ENCODE data around the gene METTL16.
"Not testable (repeated sequence)": the region's sequence is repeated elsewhere in the genome, so short reads cannot be mapped to it uniquely, and the experiment has no call there.

Gene METTL16

GRCh38 chr17:2500446-2500845, 11.2 kb downstream of the METTL16 start:
- no peak for DNase-seq

- not testable (repeated sequence) for DNase-seq
Observed at GRCh38 chr17:2489286-2489685, 22.4 kb downstream of the METTL16 start.

- no peak for DNase-seq
Observed at GRCh38 chr17:2487306-2487705, 24.4 kb downstream of the METTL16 start.

GRCh38 chr17:2486709-2487108, 25.0 kb downstream of the METTL16 start:
- not testable (repeated sequence) for DNase-seq

GRCh38 chr17:2485970-2486369, 25.7 kb downstream of the METTL16 start:
- no peak for DNase-seq

DNA sequence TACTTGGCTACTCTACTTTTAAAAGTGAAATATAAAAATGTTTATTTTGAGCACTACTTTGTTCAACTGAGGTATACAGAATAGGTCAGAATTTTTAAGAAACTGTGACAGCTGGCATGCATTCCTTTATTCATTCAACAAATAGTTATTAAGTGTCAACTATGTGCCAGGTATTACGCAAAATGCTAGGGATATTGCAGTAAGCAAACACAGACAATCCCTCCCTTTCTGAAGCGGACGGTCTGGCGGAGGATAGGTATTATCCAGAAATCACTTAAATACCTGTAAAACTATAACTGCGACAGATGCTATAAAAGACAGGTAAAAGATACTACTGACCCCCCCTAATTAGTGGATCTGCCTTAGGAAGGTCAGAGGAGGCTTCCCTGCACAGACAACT, 26.1 kb downstream of the METTL16 start:
- peak; percentile 29 for DNase-seq

DNA sequence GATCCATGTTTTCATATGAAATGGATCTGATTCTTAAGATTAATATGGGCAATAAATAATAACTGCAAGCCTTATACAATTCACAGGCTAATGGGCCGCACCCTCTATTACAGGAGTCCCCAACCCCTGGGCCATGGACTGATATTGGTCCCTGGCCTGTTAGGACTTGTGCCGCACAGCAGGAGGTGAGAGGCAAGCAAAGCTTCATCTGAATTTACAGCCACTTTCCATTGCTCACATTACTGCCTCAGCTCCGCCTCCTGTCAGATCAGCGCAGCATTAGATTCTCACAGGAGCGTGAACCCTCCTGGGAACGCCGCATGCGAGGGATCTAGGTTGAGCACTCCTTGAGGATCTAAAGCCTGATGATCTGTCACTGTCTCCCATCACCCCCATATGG, 26.8 kb downstream of the METTL16 start:
- DNase-seq = peak; percentile 4

DNA sequence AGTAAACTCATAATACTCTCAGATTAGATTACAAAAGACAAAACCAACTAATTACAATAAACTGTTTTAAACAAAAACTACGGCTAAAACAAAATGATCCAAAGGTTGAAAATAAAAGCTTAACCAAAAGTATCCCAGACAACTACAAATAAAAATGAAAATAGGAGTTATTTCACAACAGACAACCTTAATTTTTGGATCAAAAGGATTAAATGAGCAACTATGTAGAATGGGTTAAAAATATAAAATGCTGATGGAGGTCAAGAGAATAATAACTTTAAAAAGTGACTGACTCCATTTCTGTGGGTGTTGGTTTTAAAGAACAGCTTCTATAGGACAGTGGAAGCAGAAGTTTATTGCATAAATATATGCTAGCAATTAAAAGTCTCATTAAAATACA, 28.6 kb downstream of the METTL16 start:
- no peak for DNase-seq

- no peak for DNase-seq
Observed at GRCh38 chr17:2482218-2482617, 29.5 kb downstream of the METTL16 start.

DNA sequence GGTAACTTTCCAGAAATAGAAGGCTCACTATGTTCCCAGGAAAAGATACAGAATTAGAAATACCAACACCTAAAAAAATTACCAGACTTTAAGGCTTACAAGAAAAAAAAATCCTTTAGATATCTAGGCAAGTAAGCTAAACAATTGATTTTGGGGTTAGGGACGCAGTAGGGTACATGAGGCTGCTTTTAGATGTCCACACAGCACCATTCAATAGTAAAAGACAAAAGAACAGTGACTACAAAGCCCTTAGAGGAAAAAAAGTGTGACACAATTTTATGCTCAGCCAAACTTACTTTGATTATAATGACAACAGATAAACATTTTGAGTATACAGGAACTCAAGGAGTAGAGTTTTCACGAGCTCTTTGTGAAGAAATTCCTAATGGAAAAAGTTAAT, 29.9 kb downstream of the METTL16 start:
- DNase-seq = no peak

GRCh38 chr17:2478458-2478857, 33.2 kb downstream of the METTL16 start:
- no peak for DNase-seq

DNA sequence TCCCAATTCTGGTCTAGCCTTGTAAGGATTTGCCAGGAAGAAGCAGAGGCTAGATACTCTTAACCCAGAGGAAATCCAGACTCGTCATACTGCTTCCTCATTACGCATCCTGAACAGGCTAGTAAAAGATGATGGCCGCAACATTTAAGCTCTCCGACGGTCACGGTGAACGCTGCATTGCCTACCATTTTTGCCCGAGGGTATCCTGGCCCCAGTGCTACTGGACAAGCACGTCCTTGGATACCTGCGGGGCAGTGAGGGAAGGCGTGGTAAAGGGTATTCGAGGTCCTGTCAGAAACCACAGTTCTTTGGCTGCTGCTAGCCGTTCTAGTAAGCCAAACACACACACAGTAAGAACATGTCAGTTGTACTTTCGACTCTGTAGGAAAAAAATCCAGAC, 36.6 kb downstream of the METTL16 start:
- no peak for DNase-seq

DNA sequence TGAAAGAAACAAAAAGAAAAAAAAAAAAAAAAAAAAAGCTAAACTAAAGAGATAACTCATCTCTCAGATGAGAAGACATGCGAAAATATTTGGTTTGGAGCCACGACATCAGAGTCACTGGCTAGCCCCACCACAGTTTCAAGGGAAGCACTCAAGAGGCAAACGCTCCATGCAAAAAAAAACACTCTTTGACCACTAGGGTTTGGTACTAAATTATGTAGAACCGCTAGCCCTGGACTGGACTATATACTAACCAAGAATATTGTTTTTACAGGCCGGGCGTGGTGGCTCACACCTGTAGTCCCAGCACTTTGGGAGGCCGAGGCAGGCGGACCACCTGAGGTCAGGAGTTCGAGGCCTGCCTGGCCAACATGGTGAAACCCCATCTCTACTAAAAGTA, 37.3 kb downstream of the METTL16 start:
- DNase-seq = no peak

DNA sequence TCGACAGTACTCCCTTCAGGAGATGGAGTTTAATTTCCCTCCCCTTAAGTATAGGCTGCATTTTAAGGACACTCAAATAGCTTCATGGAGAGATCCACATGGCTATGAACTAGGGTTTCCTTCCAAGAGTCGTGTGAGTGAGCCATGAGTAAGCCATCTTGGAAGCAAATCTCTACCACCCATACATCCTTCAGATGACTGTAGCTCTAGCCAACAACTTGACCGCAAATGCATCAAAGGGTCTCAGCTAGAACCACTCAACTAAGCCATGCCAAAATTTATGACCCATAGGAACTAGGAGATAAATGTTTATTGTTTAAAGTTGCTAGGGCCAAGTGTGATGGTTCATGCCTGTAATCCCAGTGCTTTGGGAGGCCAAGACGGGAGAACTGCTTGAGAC, 43.4 kb downstream of the METTL16 start:
- DNase-seq = peak; percentile 88

DNA sequence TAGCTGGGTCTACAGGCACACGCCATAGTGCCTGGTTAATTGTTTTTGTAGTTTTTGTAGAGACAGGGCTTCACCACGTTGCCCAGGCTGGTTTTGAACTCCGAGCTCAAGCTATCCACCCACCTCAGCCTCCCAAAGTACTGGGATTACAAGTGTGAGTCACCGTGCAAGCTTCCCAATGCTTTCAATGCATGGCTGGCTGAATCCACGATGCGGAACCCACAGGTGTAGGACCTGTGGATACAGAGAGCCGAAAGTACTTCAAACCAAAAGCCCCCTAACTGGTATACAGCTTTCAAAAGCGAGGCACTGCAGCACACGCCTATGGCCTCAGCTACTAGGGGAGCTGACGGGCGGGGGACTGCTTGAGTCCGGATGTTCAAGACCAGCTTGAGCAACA, 44.8 kb downstream of the METTL16 start:
- no peak for DNase-seq

- DNase-seq = no peak
Observed at GRCh38 chr17:2462481-2462880, 49.2 kb downstream of the METTL16 start.

GRCh38 chr17:2459917-2460271, 51.8 kb downstream of the METTL16 start:
- no peak for DNase-seq

DNA sequence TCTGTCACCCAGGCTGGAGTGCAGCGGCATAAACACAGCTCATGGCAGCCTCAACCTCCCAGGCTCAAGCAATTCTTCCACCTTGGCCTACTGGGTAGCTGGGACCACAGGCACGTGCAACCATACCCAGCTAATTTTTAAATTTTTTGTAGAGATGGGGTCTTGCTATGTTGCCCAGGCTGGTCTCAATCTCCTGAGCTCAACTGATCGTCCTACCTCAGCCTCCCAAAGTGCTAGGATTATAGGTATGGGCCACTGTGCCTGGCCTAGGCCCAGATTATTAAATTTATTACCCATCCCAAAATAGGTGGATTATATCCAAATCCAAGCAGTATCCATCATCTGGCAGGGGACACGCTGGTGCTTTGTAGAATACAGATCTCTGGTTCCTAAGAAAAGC, 53.8 kb downstream of the METTL16 start:
- DNase-seq = no peak

DNA sequence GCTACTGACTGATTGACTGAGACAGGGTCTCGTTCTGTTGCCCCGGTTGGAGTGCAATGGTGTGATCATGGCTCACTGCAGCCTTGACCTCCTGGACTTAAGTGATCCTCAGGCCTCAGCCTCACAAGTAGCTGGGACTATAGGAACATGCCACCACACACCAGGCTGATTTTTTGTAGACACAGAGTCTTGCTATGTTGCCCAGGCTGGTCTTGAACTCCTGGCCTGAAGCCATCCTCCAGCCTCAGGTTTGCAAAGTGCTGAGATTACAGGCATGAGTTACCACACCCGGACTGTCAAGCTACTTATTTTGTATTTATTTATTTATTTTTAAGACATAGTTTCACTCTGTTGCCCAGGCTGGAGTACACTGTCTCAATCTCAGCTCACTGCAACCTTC, 55.2 kb downstream of the METTL16 start:
- no peak for DNase-seq

DNA sequence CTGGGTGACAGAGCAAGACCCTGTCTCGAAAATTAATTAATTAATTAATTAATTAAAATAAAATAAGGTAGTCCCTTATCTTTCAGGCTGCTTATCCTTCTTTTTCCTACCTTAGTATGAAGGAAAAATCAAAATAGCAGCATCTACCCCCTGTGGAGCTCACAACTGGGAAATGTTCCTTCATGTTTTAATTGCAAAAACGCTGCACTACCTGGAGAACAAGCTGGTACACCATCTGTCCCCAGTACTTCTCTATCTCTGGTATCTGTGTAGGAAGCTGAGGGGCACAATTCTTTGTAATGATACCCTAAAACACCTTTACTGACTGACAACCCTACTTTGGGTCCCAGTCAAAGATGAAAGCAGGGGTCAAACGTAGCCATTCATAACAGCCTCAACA, 55.7 kb downstream of the METTL16 start:
- no peak for DNase-seq

- DNase-seq = no peak
Observed at GRCh38 chr17:2453866-2454265, 57.8 kb downstream of the METTL16 start.

DNA sequence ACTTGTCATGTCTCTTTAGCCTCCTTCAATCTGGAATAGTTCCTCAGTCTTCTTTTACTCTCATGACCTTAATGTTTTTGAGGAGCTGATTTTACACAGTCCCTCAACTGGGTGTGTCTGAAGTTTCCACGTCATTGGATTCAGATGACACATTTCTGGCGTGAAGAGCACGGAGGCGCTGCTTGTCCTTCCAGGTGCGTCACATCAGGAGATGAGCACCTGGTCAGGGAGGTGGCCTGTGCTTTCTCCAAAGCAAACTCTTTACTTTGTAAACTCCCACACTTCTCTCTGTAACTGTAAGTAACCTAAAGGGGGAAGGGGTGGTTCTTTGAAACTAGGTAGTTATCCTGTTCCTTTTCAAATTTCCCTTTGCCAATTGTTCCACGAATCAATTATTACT, 58.4 kb downstream of the METTL16 start:
- DNase-seq = no peak

- DNase-seq = no peak
Observed at GRCh38 chr17:2452216-2452750, 59.4 kb downstream of the METTL16 start.

DNA sequence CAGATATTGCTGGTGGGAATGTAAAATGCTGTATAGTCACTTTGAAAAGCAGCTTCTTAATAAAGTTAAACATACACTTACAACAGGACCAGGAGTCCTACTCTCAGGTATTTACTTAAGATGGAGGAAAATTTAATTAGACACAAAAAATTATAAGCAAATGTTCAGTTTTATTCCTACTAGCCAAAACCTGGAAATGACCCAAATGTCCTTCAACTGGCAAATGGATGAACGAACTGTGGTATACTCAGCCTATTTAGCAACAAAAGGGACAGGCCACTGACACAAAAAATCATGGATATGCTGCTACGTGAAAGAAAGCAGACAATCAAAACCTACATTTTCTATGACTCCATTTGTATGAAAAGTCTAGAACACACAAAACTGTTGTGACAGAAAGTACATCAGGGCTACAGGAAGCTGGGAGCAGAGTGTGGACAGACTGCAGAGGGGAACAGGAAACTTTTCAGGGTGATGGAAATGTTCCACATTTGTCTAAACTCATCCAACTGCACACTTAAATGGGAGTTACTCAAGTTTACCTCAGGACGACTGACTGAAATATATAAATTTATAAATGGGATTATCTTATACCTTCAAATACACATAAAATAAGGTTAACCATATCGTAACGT, 61.6 kb downstream of the METTL16 start:
- no peak for DNase-seq

DNA sequence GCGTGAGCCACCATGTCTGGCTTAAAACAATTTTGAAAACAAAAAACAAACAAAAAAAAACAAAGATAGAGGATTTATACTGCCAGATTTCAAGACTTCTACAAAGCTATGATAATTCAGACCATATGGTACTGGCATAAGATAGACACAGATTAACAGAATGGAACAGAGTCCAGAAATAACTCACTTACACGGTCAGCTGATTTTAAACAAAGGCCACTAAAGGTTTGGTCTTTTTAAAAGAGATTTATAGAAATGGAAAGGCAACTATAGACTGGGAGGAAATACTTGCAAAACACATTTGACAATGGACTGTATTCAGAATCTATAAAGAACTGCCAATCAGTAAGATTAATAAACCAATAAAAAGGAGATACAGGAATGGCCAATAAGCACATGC, 62.2 kb downstream of the METTL16 start:
- DNase-seq = peak; percentile 17

Data from fibroblast of upper back skin (primary cell).